Left lung (tissue), 10 donors: ENCODE results near the gene COL25A1. TPM values are rescaled to one million over a fixed set of nuclear protein-coding genes. Genes with fewer than 3 reads are reported as not detected.
"Not testable (repeated sequence)": the region's sequence is repeated elsewhere in the genome, so short reads cannot be mapped to it uniquely, and the experiment has no call there.

Source experiments
- ATAC-seq: fragments of 200-7000 bp; cut with Tn5 transposase; one replicate; pipeline ENCODE4 v1.9.1; 2020; ENCODE audit warnings: moderate library complexity
- DNase-seq, 4 donors: peaks; one replicate each; pipeline ENCODE4 v3.0.0-alpha.2; 2013 to 2020
- H3K27ac ChIP-seq, 2 donors: fragments of 200-600 bp; sonication (generic) in 1 of 2; one replicate each; pipeline versions ENCODE4 v1.5.0 to v1.8.0; 2020 to 2021
- H3K27me3 ChIP-seq, 2 donors: fragments of 200-600 bp; sonication (generic) in 1 of 2; one replicate each; pipeline versions ENCODE4 v1.5.0 to v1.8.0; 2020 to 2021
- H3K36me3 ChIP-seq, 2 donors: fragments of 200-600 bp; sonication (generic) in 1 of 2; one replicate each; pipeline versions ENCODE4 v1.5.0 to v1.8.0; 2020 to 2021
- H3K4me1 ChIP-seq, 2 donors: fragments of 200-600 bp; one replicate each; pipeline ENCODE4 v1.8.0; 2021
- H3K4me3 ChIP-seq, 2 donors: fragments of 200-600 bp; sonication (generic) in 1 of 2; one replicate each; pipeline versions ENCODE4 v1.5.0 to v1.8.0; 2020 to 2021; ENCODE audit warnings: mild to moderate bottlenecking in 1 of 2
- H3K9me3 ChIP-seq, 2 donors: fragments of 200-600 bp; sonication (generic) in 1 of 2; one replicate each; pipeline versions ENCODE4 v1.5.0 to v1.8.0; 2020 to 2021
- CTCF ChIP-seq, 2 donors: fragments of 200-600 bp; sonication (generic) in 1 of 2; IDR thresholded peaks; one replicate each; pipeline versions ENCODE4 v1.5.0 to v1.8.0; 2021; ENCODE audit warnings: antibody characterized with exemption in 2 of 2
- intact Hi-C, 2 donors: fragments of 100-400 bp; cut with DNase I; formaldehyde crosslinking; loops; one replicate each; pipeline versions ENCODE4 v1.11.2 to v1.14.2; 2022
- polyA plus RNA-seq, 6 donors: library from polyadenylated mRNA; unstranded; fragments of 120-200 nt; gene quantifications; one replicate each; pipeline ENCODE4 v1.2.1, GENCODE V29; 2013; ENCODE audit not compliant: insufficient read length in 6 of 6
- total RNA-seq, 2 donors: library from RNA; stranded (reverse); fragmentation: NEBNext Ultra II Directional; extraction: Animal tissue kit (Norgen Biotek cat#: 25700); gene quantifications; one replicate each; pipeline ENCODE4 v1.2.1, GENCODE V29; 2021
- donor health status: DM: no; HTN: yes; CAD: no.
- donor health status: DM: no; HTN: no; CAD: no.

COL25A1 gene
- total and polyA plus RNA-seq, 8 donors, result 0.13 to 1.8 (median 1.4) TPM

- TF ChIP-seq CTCF (IDR thresholded peaks at IDR 0.05), result no peak
- Histone ChIP-seq H3K9me3 (no peaks in the 10 kb centered on the region), H3K27me3 (no peaks in the 10 kb centered on the region), H3K36me3 (no peaks in the 10 kb centered on the region), H3K4me1 (no peaks in the 10 kb centered on the region), H3K4me3 (no peak overlapping the region), H3K27ac (no peak overlapping the region)
- intact Hi-C loops, result no loop called here
- no peak for DNase-seq
- no peak for ATAC-seq
Measured at GRCh38 chr4:109149836-109150235, 152.6 kb downstream of the COL25A1 start.

- DNase-seq (no peak), ATAC-seq (no peak)
- no peaks in the 10 kb centered on the region for H3K27me3 ChIP-seq
- no peaks in the 10 kb centered on the region for H3K4me1 ChIP-seq
- H3K27ac ChIP-seq, result no peak overlapping the region
- H3K36me3 ChIP-seq, result no peaks in the 10 kb centered on the region
- no peak overlapping the region for H3K4me3 ChIP-seq
- H3K9me3 ChIP-seq, result no peaks in the 10 kb centered on the region
- TF ChIP-seq CTCF (IDR thresholded peaks at IDR 0.05), result no peak
- intact Hi-C loops, result no loop called here
Measured at GRCh38 chr4:109148577-109149075, 153.8 kb downstream of the COL25A1 start.

- ATAC-seq, result no peak
- H3K4me1 ChIP-seq, result no peaks in the 10 kb centered on the region
- no peaks in the 10 kb centered on the region for H3K27me3 ChIP-seq
- intact Hi-C loops, result no loop called here
- H3K36me3 ChIP-seq, result no peaks in the 10 kb centered on the region
- H3K4me3 ChIP-seq, result no peak overlapping the region
- DNase-seq, result no peak
- TF ChIP-seq CTCF (IDR thresholded peaks at IDR 0.05), result no peak
- H3K9me3 ChIP-seq, result peaks cover 0 to under 1% of the 10 kb centered on the region in 2 donors
- H3K27ac ChIP-seq, result no peak overlapping the region
Measured at GRCh38 chr4:109147135-109147534, 155.3 kb downstream of the COL25A1 start.

GRCh38 chr4:109146499-109146898 lies 156.0 kb downstream of the COL25A1 start:
- ATAC-seq, result no peak
- Histone ChIP-seq H3K36me3 (no peaks in the 10 kb centered on the region), H3K27ac (no peak overlapping the region), H3K27me3 (no peaks in the 10 kb centered on the region), H3K4me3 (no peak overlapping the region), H3K9me3 (peaks cover 0 to 2% of the 10 kb centered on the region in 2 donors), H3K4me1 (no peaks in the 10 kb centered on the region)
- intact Hi-C loops, result no loop called here
- no peak for TF ChIP-seq CTCF (IDR thresholded peaks at IDR 0.05)
- DNase-seq, result no peak

- H3K9me3 ChIP-seq, H3K4me1 ChIP-seq, DNase-seq, ATAC-seq, H3K36me3 ChIP-seq, H3K27ac ChIP-seq, intact Hi-C loops, H3K27me3 ChIP-seq, H3K4me3 ChIP-seq: not testable (repeated sequence)
Measured at GRCh38 chr4:109138125-109138524, 164.3 kb downstream of the COL25A1 start.

- DNase-seq (no peak), ATAC-seq (no peak)
- Histone ChIP-seq H3K27ac (no peak overlapping the region), H3K4me1 (no peaks in the 10 kb centered on the region), H3K27me3 (no peaks in the 10 kb centered on the region), H3K9me3 (peaks cover 0 to 4% of the 10 kb centered on the region in 2 donors), H3K4me3 (no peak overlapping the region), H3K36me3 (no peaks in the 10 kb centered on the region)
- intact Hi-C loops, result no loop called here
- TF ChIP-seq CTCF (IDR thresholded peaks at IDR 0.05), result no peak
Measured at GRCh38 chr4:109134921-109135320, 167.5 kb downstream of the COL25A1 start.
